Gastrocnemius medialis (tissue), 4 donors: Measurements from ENCODE around the gene GBX1. TPM values are rescaled to one million over a fixed set of nuclear protein-coding genes. Genes with fewer than 3 reads are reported as not detected.

Experiments used
- ATAC-seq, 2 donors: fragments of 150-250 bp; one replicate each; pipeline ENCODE4 v1.9.1; 2016
- DNase-seq, 2 donors: peaks; one replicate each; pipeline ENCODE4 v3.0.0-alpha.2; 2019
- H3K27ac ChIP-seq, 4 donors: fragments of 200-600 bp; sonication (generic); 1 replicate in 1 of 4; 2 replicates in 3 of 4; pipeline ENCODE4 v1.5.1; 2016 to 2018; ENCODE audit warnings: mild to moderate bottlenecking in 2 of 4, moderate library complexity in 1 of 4
- H3K27me3 ChIP-seq, 3 donors: fragments of 200-600 bp; sonication (generic) in 2 of 3; 1 replicate in 1 of 3; 2 replicates in 2 of 3; pipeline versions ENCODE4 v1.5.1 to v1.6.0; 2016 to 2019; ENCODE audit warnings: mild to moderate bottlenecking in 1 of 3, moderate library complexity in 1 of 3
- H3K36me3 ChIP-seq, 2 donors: fragments of 200-600 bp; sonication (generic) in 1 of 2; one replicate each; pipeline ENCODE4 v1.5.1; 2017 to 2018
- H3K4me1 ChIP-seq, 2 donors: fragments of 200-600 bp; sonication (generic) in 1 of 2; one replicate each; pipeline ENCODE4 v1.5.1; 2016 to 2017; ENCODE audit warnings: mild to moderate bottlenecking in 2 of 2
- H3K4me3 ChIP-seq, 4 donors: fragments of 200-600 bp; sonication (generic) in 3 of 4; 1 replicate in 1 of 4; 2 replicates in 3 of 4; pipeline ENCODE4 v1.5.1; 2016 to 2019; ENCODE audit warnings: mild to moderate bottlenecking in 2 of 4
- H3K9me3 ChIP-seq, 3 donors: fragments of 200-600 bp; sonication (generic) in 2 of 3; 1 replicate in 1 of 3; 2 replicates in 2 of 3; pipeline ENCODE4 v1.5.1; 2016 to 2019
- CTCF ChIP-seq, 5 experiments: fragments of 450-650 bp in 3 of 5; fragments of 200-600 bp in 2 of 5; sonication (generic) in 2 of 5; IDR thresholded peaks in 4 of 5; conservative IDR thresholded peaks in 1 of 5; 1 replicate in 4 of 5; 2 replicates in 1 of 5; pipeline ENCODE4 v1.5.1; 2016 to 2019; ENCODE audit warnings: antibody characterized with exemption in 5 of 5, mild to moderate bottlenecking in 3 of 5, moderate library complexity in 3 of 5
- POLR2A ChIP-seq, 2 donors: fragments of 450-650 bp; IDR thresholded peaks; one replicate each; pipeline ENCODE4 v1.6.1; 2017; ENCODE audit warnings: antibody characterized with exemption in 2 of 2, mild to moderate bottlenecking in 2 of 2, moderate library complexity in 2 of 2
- in situ Hi-C, 4 donors: fragments of 200-750 bp; cut with MboI; loops; one replicate each; pipeline versions ENCODE4 v1.15.0 to v1.8.0; 2017; ENCODE audit warnings: low sequenced_read_pairs in 4 of 4
- intact Hi-C: fragments of 100-400 bp; cut with DNase I; formaldehyde crosslinking; loops from one replicate; pipeline ENCODE4 v1.15.1; 2023; ENCODE audit warnings: low total_unique reads
- total RNA-seq, 4 donors: library from RNA; depleted of rRNA; stranded (reverse); fragments of >200 nt; gene quantifications; one replicate each; pipeline versions ENCODE4 v1.1.0 to v1.2.3, GENCODE V29; 2016

GBX1 gene
- total RNA-seq, 4 donors from 2014 or later = 0.58 TPM; not detected in 3

GRCh38 chr7:151193203-151193978, 25.9 kb upstream of the GBX1 start:
- ATAC-seq (no peak), DNase-seq (no peak)
- no peaks in the 10 kb centered on the region for H3K27me3 ChIP-seq
- no peaks in the 10 kb centered on the region for H3K9me3 ChIP-seq
- no peaks in the 10 kb centered on the region for H3K36me3 ChIP-seq
- in situ Hi-C loops = no loop called here
- intact Hi-C loops = loop anchor here (10.0 kb wide), 1 partner anchor 111 kb away; no protein-coding TSS in a partner anchor
- no peak overlapping the region for H3K4me3 ChIP-seq
- TF ChIP-seq CTCF (IDR thresholded peaks at IDR 0.05 in 4 of 5, conservative IDR thresholded peaks at IDR 0.05 in 1 of 5) (no peak), POLR2A (IDR thresholded peaks at IDR 0.05) (no peak)
- no peak overlapping the region for H3K27ac ChIP-seq
- H3K4me1 ChIP-seq = peaks cover 1 to 9% of the 10 kb centered on the region in 2 donors

GRCh38 chr7:151192002-151192539, 24.6 kb upstream of the GBX1 start:
- in situ Hi-C loops = no loop called here
- H3K9me3 ChIP-seq = no peaks in the 10 kb centered on the region
- no peak overlapping the region for H3K4me3 ChIP-seq
- intact Hi-C loops = loop anchor here (10.0 kb wide), 1 partner anchor 113 kb away; no protein-coding TSS in a partner anchor
- H3K27me3 ChIP-seq = no peaks in the 10 kb centered on the region
- peaks cover 7 to 15% of the 10 kb centered on the region in 2 donors for H3K4me1 ChIP-seq
- H3K27ac ChIP-seq = peak overlapping the region; percentile 46 to 74 (median 64)
- H3K36me3 ChIP-seq = no peaks in the 10 kb centered on the region
- DNase-seq = no peak
- no peak for ATAC-seq
- no peak for TF ChIP-seq POLR2A (IDR thresholded peaks at IDR 0.05)
- no peak for TF ChIP-seq CTCF (IDR thresholded peaks at IDR 0.05 in 4 of 5, conservative IDR thresholded peaks at IDR 0.05 in 1 of 5)

GRCh38 chr7:151191544-151191943, 24.1 kb upstream of the GBX1 start:
- peak; percentile 30 to 39 for ATAC-seq
- TF ChIP-seq CTCF (IDR thresholded peaks at IDR 0.05 in 4 of 5, conservative IDR thresholded peaks at IDR 0.05 in 1 of 5) (peak in 4 of 5 experiments; percentile 6 to 43 (median 36)), POLR2A (IDR thresholded peaks at IDR 0.05) (no peak)
- intact Hi-C loops = loop anchor here (10.0 kb wide), 1 partner anchor 113 kb away; no protein-coding TSS in a partner anchor
- Histone ChIP-seq H3K36me3 (no peaks in the 10 kb centered on the region), H3K9me3 (no peaks in the 10 kb centered on the region), H3K27me3 (no peaks in the 10 kb centered on the region), H3K4me1 (peaks cover 11 to 20% of the 10 kb centered on the region in 2 donors), H3K4me3 (no peak overlapping the region), H3K27ac (peak overlapping the region; percentile 46 to 74 (median 64))
- DNase-seq = peak; percentile 67 to 84
- in situ Hi-C loops = no loop called here

GRCh38 chr7:151189038-151189437, 21.5 kb upstream of the GBX1 start:
- TF ChIP-seq POLR2A (IDR thresholded peaks at IDR 0.05) (no peak), CTCF (IDR thresholded peaks at IDR 0.05 in 4 of 5, conservative IDR thresholded peaks at IDR 0.05 in 1 of 5) (no peak)
- no peak overlapping the region for H3K4me3 ChIP-seq
- no peaks in the 10 kb centered on the region for H3K27me3 ChIP-seq
- ATAC-seq (no peak), DNase-seq (no peak)
- peak overlapping the region in 3 of 4 donors; percentile 91 to 100 (median 98) for H3K27ac ChIP-seq
- in situ Hi-C loops = no loop called here
- peaks cover 26 to 37% of the 10 kb centered on the region in 2 donors for H3K4me1 ChIP-seq
- no peaks in the 10 kb centered on the region for H3K36me3 ChIP-seq
- no peaks in the 10 kb centered on the region for H3K9me3 ChIP-seq
- intact Hi-C loops = loop anchor here (5.0 kb wide), 2 partner anchors 107 to 162 kb away; partner anchors contain the start of genes ABCB8, FASTK and TMUB1
